ENCODE data around the gene CADM2. TPM values are rescaled to one million over a fixed set of nuclear protein-coding genes. Genes with fewer than 3 reads are reported as not detected.
A peak's percentile ranks its signal among the peaks of the same experiment; 100 is the strongest.
"Not testable (repeated sequence)": the region's sequence is repeated elsewhere in the genome, so short reads cannot be mapped to it uniquely, and the experiment has no call there.

Gene CADM2
- total RNA-seq, 1 experiment from 2014 or later = not detected

- DNase-seq (ENCODE audit: low read depth) = no peak
Observed at GRCh38 chr3:85935171-85935570, 976.4 kb downstream of the CADM2 start.

- no peak for DNase-seq (ENCODE audit: low read depth)
Observed at GRCh38 chr3:85939074-85939482, 980.3 kb downstream of the CADM2 start.

DNA sequence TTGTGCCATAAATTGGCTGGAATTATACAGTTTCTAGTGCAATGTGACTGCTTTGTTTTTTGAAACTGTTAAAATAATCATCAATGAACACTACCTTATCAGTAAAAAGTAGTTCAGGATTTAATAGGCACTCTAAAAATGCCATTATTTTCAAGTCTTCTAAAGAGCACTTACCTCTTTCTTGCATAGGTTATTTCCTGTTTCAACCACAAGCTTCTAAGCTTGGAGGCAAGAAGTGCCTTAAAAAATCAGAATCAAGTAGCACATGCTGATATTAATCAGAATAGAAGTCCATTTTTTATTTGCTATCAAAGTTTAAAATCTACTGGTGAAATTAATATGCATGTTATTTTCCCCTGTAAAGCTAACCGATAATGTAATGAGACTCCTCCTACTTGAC is 991.6 kb downstream of the CADM2 start:
- no peak for DNase-seq (ENCODE audit: low read depth)

DNA sequence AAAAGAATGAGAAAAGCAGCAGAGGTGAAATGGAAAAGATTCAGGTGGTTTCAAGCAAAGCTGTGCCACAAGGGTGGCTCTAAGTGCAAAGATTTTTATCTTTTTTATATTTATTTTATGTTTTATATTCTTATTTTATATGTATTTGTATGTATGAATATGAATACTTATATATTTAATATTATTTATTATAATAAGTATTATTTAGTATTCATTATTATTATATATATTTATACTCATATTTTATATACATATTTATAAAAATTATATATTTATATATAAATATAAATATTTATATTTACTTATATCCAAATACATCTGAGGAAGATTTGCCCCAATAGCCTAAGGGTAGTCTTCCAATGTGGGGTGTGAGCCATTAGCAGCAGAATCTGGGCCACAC is 1002.0 kb downstream of the CADM2 start:
- no peak for DNase-seq (ENCODE audit: low read depth)

GRCh38 chr3:85977615-85978338 is 1019.0 kb downstream of the CADM2 start:
- DNase-seq (ENCODE audit: low read depth) = no peak

GRCh38 chr3:85979034-85979433 is 1020.2 kb downstream of the CADM2 start:
- DNase-seq (ENCODE audit: low read depth) = no peak

GRCh38 chr3:85989581-85989980 is 1030.8 kb downstream of the CADM2 start:
- not testable (repeated sequence) for DNase-seq (ENCODE audit: low read depth)

- DNase-seq (ENCODE audit: low read depth) = peak; percentile 3
Observed at GRCh38 chr3:86029590-86029989, 1070.8 kb downstream of the CADM2 start.

GRCh38 chr3:86037916-86038315 is 1079.1 kb downstream of the CADM2 start:
- no peak for DNase-seq (ENCODE audit: low read depth)

- DNase-seq (ENCODE audit: low read depth) = no peak
Observed at GRCh38 chr3:86046436-86047136, 1087.8 kb downstream of the CADM2 start.

- DNase-seq (ENCODE audit: low read depth) = no peak
Observed at GRCh38 chr3:86047161-86047560, 1088.4 kb downstream of the CADM2 start.

GRCh38 chr3:86051058-86051457 is 1092.3 kb downstream of the CADM2 start:
- no peak for DNase-seq (ENCODE audit: low read depth)

- DNase-seq (ENCODE audit: low read depth) = no peak
Observed at GRCh38 chr3:86056032-86056431, 1097.2 kb downstream of the CADM2 start.

- DNase-seq (ENCODE audit: low read depth) = no peak
Observed at GRCh38 chr3:86056962-86057361, 1098.2 kb downstream of the CADM2 start.

DNA sequence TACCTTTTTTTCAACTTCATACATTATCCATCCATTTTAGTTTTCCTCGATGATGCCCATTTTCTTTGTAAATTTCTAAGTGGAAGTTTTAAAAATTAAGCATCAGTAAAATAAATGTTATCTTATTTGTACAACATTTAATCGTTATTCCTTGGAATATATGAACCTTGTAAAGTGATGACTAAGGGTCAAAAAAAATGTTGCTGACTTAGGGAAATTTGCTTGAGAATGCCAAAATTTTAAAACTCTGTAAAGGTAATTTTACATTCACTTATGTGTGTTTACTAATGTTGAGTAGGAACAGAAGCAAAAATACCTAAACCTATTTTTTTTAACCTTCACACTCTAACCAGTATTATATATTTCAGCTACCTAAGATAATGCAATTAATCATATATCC is 1115.0 kb downstream of the CADM2 start:
- DNase-seq (ENCODE audit: low read depth) = no peak

- DNase-seq (ENCODE audit: low read depth) = no peak
Observed at GRCh38 chr3:86087160-86087871, 1128.5 kb downstream of the CADM2 start.

DNA sequence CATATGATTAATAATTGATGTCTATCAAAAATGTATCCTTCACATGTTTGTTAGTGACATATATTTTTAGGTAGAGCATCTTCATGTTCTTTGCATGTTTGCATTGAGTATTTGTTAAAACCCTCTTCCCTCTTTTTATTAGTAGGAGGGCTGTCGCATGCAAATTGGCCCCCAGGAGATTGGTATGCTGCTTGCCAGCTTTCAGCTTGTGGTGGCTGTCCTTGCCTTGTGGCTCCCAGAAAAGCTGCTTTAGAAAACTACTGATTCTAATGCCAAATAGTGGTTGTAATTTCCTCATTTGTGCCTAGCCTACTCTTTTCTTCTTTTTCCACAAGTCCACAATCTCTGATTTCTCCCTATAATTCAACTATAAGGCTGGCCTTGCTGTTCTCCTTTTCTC is 1145.4 kb downstream of the CADM2 start:
- DNase-seq (ENCODE audit: low read depth) = no peak

DNA sequence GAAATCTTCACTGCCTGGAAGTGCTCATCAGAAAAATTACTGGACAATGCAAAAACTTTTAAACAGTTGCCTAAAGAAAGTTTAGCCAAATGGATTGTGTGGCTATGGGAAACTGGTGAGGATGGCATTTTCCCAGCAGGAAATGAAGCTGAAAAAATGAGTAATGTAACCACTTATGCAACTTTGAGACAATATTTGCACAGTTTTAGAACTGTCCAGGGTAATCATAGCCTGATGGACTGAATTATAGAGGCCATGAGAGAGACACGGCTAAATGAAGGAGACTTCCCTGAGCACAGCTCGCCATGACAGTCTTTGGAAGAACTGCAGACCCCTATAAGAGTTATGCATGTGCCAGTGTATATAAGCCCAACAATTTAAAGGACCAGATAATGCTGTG is 1150.6 kb downstream of the CADM2 start:
- no peak for DNase-seq (ENCODE audit: low read depth)

All from M059J (cell line).